Skeletal muscle cell (primary cell): ENCODE data around the gene PPARA.
"Not testable (repeated sequence)": the region's sequence is repeated elsewhere in the genome, so short reads cannot be mapped to it uniquely, and the experiment has no call there.

ENCODE experiments used
- DNase-seq: peaks from one replicate; pipeline ENCODE4 v3.0.0-alpha.2; 2010; ENCODE audit warnings: low read depth
- H3K4me3 ChIP-seq: 2 replicates; pipeline ENCODE4 v1.5.1; 2011; ENCODE audit warnings: low read depth, mild to moderate bottlenecking, control low read depth, low read length, moderate library complexity

PPARA gene

DNA sequence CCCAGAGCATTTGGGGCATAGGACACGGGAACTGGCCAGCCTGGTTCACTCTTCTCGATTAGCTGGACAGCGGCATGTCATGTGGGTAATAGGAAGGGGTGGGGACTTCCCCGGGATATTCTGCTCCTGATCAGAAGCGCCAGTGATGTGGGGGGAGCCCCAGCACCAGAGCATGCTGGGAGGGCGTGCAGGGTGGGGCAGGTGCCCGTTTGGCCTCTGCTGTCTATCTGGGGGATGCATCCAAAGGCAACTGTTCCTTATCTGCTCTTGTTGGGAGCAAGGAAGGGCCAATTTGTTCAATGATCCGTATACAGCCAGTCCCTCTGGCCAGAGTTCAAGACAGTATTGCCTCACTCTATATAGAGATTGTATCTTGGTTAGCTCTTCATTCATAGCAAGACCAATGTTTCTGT, 43.6 kb downstream of the PPARA start:
- no peak overlapping the region for H3K4me3 ChIP-seq
- DNase-seq = no peak

DNA sequence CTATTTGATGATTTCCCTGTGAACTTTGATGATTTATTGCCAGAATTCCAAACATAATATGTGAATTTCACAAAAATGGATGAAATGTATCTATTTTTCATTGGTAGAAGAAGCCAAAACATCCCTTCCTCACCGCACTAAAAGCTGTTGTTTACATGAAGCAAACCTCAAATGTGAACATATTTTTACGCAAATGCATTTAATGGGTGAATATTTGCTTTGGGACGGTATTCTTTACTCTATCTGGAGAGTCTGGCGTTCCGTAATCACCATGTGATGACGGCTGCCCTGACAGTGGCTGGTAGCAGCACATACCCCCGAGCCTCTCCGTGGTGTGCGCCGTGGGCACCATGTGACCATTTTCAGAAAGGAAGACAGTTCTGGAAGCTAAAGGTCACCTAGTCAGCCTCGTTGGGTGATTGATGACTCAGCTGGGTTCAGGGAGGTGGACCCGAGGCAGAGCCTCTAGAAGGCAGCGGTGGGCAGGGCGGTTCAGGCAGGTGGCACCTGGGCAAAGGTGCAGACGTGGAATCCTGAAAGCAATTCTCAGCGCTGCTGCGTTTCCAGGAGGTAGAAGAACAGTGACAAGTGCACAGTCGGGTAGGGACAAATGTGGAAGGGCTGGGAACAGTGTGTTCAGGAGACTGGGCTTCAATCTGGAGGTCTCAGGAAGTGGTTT, 45.3 kb downstream of the PPARA start:
- no peak for DNase-seq
- H3K4me3 ChIP-seq = no peak overlapping the region

DNA sequence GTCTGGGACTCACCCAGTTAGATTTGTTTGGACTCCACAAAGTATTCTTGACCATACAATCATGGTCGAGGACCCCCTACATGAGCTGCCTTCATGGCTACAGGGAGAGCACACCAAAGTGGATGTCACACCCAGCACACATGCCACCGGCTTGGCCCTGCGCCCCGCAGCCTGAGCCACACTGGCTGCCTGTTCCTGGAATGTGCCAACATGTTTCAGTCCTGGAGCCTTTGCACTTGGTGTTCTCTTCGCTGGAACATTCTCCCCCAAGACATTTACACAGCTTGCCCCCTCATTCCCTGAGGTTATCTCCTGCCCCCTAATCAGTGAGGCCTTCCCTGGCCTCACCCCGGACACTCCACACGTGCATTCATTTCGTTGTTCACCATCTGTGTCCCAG, 46.0 kb downstream of the PPARA start:
- DNase-seq = no peak
- no peak overlapping the region for H3K4me3 ChIP-seq

GRCh38 chr22:46198274-46198673, 47.9 kb downstream of the PPARA start:
- DNase-seq = no peak
- H3K4me3 ChIP-seq = no peak overlapping the region

- DNase-seq, H3K4me3 ChIP-seq: not testable (repeated sequence)
These were observed 48.5 kb downstream of the PPARA start for GRCh38 chr22:46198806-46199205.

DNA sequence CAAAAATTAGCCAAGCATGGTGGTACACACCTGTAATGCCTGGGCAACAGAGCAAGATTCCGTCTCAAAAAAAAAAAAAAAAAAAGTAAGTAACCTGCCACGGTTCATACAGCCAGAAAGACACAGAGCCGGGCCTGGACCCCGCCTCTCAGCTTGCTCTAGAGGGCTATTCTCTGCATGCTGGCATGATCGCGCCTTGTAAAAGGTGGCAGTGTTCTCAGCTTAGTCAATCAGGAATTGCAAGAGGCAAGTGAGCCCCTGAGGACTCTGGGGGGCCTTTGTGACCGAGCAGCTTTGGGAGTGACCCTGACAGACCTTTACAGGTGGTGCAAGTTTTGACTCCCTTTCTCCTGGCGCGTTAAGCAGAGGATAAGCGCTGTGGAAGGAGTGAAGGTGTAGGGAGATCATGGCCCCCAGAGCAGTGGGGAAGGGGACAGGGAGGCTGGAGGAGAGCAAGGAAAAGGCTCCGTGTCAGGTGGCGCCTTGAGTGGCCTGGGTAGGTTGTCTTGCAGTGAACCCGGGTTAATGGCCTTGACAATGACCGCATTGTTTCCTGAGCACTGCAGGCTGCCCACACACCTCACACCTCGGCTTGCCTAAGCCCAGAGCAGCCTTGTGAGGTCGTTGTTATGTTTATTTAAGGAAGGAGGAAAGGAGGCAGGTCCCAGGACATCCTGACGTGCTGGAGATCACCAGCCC, 50.9 kb downstream of the PPARA start:
- DNase-seq = no peak
- no peak overlapping the region for H3K4me3 ChIP-seq

DNA sequence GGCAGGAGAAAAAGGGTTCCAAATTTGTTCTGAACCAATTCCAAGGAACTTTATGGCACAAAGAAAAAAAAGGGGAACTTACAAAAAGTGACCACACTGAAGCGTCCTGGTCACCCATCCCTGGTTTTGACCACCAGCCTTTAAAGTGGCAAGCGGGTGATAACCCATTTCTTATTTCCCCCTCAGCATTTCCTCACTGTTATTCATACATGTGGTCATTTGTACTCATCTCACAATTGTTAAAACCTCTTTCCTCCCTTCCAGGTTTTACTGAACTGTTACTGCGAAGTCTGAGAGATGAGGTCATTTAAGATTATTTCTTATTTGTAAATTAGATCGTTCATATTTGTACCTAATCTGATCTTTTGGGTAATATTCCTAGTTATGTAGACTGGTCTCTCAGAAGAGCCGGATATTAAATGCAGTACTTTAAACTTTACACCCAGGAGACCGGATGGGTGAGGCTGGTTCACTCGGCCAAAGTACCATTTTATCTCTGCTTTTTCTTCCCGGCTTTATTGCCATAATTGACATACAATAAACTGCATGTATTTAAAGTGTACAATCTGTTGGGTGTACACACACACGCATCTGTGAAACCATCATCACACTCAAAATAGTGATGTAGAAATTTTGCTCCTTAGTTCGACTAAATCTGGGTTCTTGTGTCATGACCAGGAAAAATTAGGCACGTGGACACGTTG, 52.7 kb downstream of the PPARA start:
- no peak overlapping the region for H3K4me3 ChIP-seq
- DNase-seq = no peak

- H3K4me3 ChIP-seq = no peak overlapping the region
- DNase-seq = no peak
These were observed 53.3 kb downstream of the PPARA start for GRCh38 chr22:46203601-46203980.

GRCh38 chr22:46209262-46209661, 58.9 kb downstream of the PPARA start:
- DNase-seq = no peak
- no peak overlapping the region for H3K4me3 ChIP-seq

- H3K4me3 ChIP-seq = no peak overlapping the region
- no peak for DNase-seq
These were observed 61.9 kb downstream of the PPARA start for GRCh38 chr22:46212195-46212594.

GRCh38 chr22:46213052-46213451, 62.7 kb downstream of the PPARA start:
- H3K4me3 ChIP-seq = no peak overlapping the region
- no peak for DNase-seq

DNA sequence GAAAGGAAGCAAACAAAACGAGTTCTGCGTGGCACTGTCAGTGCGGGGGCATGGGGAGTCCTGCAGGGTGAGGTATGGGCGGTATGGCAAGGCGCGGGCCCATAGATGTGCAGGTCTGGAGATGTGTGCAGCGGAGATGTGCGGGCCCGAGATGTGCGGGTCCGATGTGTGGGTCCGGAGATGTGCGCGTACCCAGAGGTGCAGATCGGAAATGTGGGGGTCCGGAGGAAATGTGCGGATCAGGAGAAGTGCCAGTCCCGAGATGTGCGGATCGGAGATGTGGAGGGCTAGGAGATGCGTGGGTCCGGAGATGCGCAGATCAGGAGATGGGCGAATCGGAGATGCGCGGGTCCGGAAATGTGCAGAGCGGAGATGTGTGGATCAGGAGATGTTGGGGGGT, 63.8 kb downstream of the PPARA start:
- H3K4me3 ChIP-seq = no peak overlapping the region
- no peak for DNase-seq

DNA sequence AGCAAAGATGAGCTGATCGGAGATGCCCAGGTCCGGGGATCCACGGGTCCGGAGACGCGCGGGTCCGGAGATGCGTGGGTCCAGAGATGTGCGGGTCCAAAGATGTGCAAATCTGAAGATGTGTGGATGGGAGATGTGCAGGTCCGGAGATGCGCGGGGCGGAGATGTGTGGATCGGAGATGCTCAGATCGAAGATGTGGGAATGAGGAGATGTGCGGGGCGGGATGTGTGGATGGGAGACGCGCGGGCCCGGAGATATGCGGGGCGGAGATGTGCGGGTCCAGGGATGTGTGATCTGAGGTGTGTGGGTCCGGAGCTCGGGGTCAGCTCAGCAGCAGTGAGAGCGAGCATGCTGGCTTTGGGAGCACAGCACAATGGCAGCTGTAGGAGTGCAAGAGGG, 64.3 kb downstream of the PPARA start:
- H3K4me3 ChIP-seq = no peak overlapping the region
- DNase-seq = no peak

- no peak for DNase-seq
- H3K4me3 ChIP-seq = no peak overlapping the region
These were observed 69.3 kb downstream of the PPARA start for GRCh38 chr22:46219636-46220035.

DNA sequence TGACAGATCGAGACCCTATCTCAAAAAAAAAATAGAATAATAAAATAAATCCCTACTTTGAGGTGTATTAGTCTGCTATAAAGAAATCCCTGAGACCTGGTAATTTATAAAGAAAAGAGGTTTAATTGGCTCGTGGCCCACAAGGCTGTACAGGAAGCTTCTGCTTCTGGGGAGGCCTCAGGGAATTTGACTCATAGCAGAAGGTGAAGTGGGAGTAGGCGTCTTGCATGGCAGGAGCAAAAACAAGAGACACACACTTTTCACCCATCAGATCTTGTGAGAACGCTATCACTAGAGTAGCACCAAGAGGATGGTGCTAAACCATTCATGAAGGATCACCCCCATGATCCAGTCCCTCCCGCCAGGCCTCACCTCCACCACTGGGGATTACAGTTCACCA, 70.6 kb downstream of the PPARA start:
- peak; percentile 28 for DNase-seq
- no peak overlapping the region for H3K4me3 ChIP-seq

DNA sequence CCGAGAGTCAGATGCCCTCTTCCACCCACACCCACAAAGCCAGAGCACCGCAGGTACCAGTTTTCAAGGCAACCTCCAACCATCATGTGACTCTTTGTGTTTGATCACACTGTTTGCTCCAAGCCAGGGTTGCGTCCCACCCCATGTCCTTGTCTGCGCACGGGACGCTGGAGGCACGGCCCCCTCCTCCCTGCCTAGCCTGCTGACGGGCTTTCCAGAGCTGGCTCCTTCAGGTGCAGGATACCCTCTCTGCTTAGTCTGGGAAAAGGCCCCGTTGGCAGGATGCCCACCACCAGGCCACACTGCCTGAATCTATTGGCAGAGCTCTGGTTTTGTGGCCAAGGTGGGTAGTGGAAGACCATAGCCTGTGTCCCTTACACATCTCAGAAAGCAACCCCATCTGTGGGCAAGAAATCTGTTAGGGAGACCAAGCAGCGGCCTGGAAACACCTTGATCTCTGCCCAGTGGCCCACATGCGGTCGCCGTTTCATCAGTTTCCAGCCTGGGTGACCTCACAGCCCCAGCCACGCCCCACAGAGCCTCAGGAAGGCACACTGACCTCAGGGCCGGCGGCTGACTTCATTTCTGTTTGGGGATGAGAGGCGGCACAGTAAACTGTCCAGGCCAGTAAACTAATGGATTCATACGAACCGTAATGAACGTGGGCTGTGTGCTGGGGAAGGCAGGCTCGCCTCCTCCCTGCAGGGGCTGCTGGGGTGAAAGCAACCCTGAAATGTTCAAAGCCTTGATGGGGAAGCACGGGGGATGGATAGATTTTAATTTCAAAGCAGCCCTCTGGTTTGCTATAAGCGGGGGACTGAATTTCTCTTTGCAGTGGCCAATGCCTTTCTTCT, 73.9 kb downstream of the PPARA start:
- DNase-seq = no peak

DNA sequence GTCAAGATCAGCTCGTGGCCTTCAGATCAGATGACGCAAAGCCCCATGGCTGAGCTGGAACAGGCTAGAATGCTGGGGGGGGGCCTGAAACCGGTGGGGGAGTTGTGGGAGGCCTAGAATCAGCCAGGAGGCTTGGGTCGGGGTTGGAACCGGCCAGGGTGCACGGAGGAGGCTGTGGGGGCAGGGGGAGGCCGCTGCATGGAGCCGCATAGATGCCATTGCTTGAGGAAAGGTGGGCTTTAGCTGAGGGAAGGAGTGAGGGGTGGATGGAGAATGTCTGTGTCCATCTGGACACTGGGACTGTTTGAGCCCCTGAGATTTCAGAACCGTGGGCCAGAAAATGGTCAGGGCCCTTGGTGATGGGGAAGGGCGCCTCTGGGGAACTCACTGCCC, 74.6 kb downstream of the PPARA start:
- DNase-seq = no peak
- no peak overlapping the region for H3K4me3 ChIP-seq

More for the DNA sequence above, 73.9 kb downstream of the PPARA start:
- no peak overlapping the region for H3K4me3 ChIP-seq

DNA sequence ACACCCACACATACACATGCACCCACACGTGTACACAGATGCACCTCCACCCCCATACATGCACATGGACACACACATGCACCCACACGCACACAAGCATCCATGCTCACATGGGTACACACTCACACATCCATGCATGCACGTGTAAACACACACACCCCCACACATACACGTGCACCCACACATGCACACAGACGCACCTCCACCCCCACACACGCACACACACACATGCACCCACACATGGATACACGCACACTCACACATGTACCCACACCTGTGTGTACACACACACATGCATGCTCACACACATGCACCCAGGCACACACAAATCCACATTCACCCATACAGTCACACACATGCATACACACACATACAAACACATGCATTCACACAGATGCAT, 75.3 kb downstream of the PPARA start:
- no peak overlapping the region for H3K4me3 ChIP-seq
- DNase-seq = no peak

GRCh38 chr22:46226577-46226976, 76.3 kb downstream of the PPARA start:
- H3K4me3 ChIP-seq = no peak overlapping the region

DNA sequence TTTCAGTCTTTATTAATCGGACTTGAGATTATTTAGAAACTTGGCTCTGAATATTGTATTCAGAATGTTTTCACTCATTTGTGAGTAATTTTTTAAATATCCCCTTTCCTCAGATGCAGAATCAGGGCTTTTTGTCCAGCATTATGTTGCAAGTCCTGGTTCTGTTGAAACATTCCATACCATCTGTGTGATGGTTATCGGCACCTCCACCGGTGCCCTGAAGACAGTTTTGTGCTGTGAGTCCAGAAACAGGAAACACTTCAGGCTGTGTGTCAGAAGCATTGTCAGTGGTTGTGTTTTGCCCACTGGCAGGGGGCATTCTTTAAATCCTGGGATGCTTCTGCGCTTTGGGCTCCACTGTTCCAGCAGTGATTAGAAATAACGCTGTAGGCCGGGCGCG, 79.4 kb downstream of the PPARA start:
- no peak overlapping the region for H3K4me3 ChIP-seq
- DNase-seq = no peak

More at GRCh38 chr22:46226577-46226976, 76.3 kb downstream of the PPARA start:
- no peak for DNase-seq
